Measurements from ENCODE around the gene GMEB1.
A peak's percentile ranks its signal among the peaks of the same experiment; 100 is the strongest.

GMEB1 gene

GRCh38 chr1:28755701-28756100 is 87.1 kb downstream of the GMEB1 start:
- TF ChIP-seq, protein P1, sequence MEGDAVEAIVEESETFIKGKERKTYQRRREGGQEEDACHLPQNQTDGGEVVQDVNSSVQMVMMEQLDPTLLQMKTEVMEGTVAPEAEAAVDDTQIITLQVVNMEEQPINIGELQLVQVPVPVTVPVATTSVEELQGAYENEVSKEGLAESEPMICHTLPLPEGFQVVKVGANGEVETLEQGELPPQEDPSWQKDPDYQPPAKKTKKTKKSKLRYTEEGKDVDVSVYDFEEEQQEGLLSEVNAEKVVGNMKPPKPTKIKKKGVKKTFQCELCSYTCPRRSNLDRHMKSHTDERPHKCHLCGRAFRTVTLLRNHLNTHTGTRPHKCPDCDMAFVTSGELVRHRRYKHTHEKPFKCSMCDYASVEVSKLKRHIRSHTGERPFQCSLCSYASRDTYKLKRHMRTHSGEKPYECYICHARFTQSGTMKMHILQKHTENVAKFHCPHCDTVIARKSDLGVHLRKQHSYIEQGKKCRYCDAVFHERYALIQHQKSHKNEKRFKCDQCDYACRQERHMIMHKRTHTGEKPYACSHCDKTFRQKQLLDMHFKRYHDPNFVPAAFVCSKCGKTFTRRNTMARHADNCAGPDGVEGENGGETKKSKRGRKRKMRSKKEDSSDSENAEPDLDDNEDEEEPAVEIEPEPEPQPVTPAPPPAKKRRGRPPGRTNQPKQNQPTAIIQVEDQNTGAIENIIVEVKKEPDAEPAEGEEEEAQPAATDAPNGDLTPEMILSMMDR (conservative IDR thresholded peaks at IDR 0.05; ENCODE audit: control insufficient read depth, insufficient read depth, low read depth, low read length), result no peak

GRCh38 chr1:28756846-28757245 is 88.3 kb downstream of the GMEB1 start:
- DNase-seq (ENCODE audit: low read depth), result no peak

More at GRCh38 chr1:28755701-28756100, 87.1 kb downstream of the GMEB1 start:
- DNase-seq (ENCODE audit: low read depth), result no peak
- no peak overlapping the region for H3K4me3 ChIP-seq (ENCODE audit: control insufficient read depth, low read depth, low read length)

GRCh38 chr1:28758420-28758819 is 89.8 kb downstream of the GMEB1 start:
- no peak for DNase-seq (ENCODE audit: low read depth)
- TF ChIP-seq, protein P1 (conservative IDR thresholded peaks at IDR 0.05; ENCODE audit: control insufficient read depth, insufficient read depth, low read depth, low read length), result no peak
- no peak overlapping the region for H3K4me3 ChIP-seq (ENCODE audit: control insufficient read depth, low read depth, low read length)

More at GRCh38 chr1:28756846-28757245, 88.3 kb downstream of the GMEB1 start:
- no peak overlapping the region for H3K4me3 ChIP-seq (ENCODE audit: control insufficient read depth, low read depth, low read length)
- TF ChIP-seq, protein P1 (conservative IDR thresholded peaks at IDR 0.05; ENCODE audit: control insufficient read depth, insufficient read depth, low read depth, low read length), result peak; percentile 5

DNA sequence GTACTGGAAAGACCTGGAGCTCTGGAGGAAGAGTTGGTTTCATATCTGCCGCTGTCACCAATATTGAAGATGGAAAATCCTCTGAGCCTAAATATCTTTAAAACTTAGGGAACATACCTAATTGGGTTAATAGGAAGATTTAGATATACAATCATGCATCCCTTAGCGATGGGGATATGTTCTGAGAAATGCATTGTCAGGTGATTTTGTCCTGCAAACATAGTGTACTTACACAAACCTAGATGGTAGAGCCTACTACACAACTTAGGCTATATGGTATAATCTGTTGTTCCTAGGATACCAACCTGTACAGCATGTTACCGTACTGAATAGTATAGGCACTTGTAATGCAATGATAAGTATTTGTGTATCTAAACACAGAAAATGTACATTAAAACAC is 90.7 kb downstream of the GMEB1 start:
- TF ChIP-seq, protein P1 (conservative IDR thresholded peaks at IDR 0.05; ENCODE audit: control insufficient read depth, insufficient read depth, low read depth, low read length), result no peak
- H3K4me3 ChIP-seq (ENCODE audit: control insufficient read depth, low read depth, low read length), result no peak overlapping the region
- DNase-seq (ENCODE audit: low read depth), result no peak

DNA sequence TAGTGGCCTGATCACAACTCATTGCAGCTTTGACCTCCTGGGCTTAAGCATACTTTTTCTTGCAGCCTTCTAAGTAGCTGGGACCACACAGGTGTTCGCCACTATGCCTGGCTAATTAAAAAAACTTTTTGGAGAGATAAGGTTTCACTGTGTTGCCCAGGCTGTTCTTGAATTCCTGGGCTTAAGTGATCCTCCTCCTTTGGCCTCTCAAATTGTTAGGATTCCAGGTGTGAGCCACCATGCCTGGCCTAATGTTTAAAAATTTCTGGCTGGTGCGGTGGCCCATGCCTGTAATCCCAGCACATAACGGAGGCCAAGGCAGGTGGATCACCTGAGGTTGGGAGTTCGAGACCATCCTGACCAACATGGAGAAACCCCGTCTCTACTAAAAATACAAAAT is 92.6 kb downstream of the GMEB1 start:
- TF ChIP-seq, protein P1 (conservative IDR thresholded peaks at IDR 0.05; ENCODE audit: control insufficient read depth, insufficient read depth, low read depth, low read length), result no peak
- no peak for DNase-seq (ENCODE audit: low read depth)
- H3K4me3 ChIP-seq (ENCODE audit: control insufficient read depth, low read depth, low read length), result no peak overlapping the region

- H3K4me3 ChIP-seq (ENCODE audit: control insufficient read depth, low read depth, low read length), result no peak overlapping the region
- TF ChIP-seq, protein P1 (conservative IDR thresholded peaks at IDR 0.05; ENCODE audit: control insufficient read depth, insufficient read depth, low read depth, low read length), result no peak
- DNase-seq (ENCODE audit: low read depth), result no peak
Measured at GRCh38 chr1:28766532-28767183, 98.1 kb downstream of the GMEB1 start.

All from fibroblast of mammary gland (primary cell).